WTC11 (cell line): ENCODE measurements around the gene PLD2. TPM values are rescaled to one million over a fixed set of nuclear protein-coding genes. Genes with fewer than 3 reads are reported as not detected.

ENCODE experiments used
- ATAC-seq: fragments of 200-7000 bp; cut with Tn5 transposase; 2 replicates; pipeline ENCODE4 v1.10.0; 2021; ENCODE audit warnings: mild to moderate bottlenecking, moderate library complexity
- CTCF ChIA-PET: fragments of 300-600 bp; sonication (Branson Sonifier 250); formaldehyde crosslinking; loops from one replicate; lab custom pipeline; 2021; ENCODE audit warnings: antibody characterized with exemption; lab: Charles Lee
- POLR2A ChIA-PET: fragments of 350-600 bp; sonication (Branson Sonifier 250); formaldehyde crosslinking; loops from one replicate; lab custom pipeline; 2021; ENCODE audit warnings: antibody characterized with exemption; lab: Charles Lee
- DNase-seq: peaks from one replicate; pipeline ENCODE4 v3.0.0; 2021; ENCODE audit warnings: low spot score
- H3K27ac Mint-ChIP-seq: 2 replicates; pipeline ENCODE4 v1.8.0; 2021; ENCODE audit warnings: mixed read lengths
- H3K27me3 Mint-ChIP-seq: 2 replicates; pipeline ENCODE4 v1.8.0; 2021; ENCODE audit warnings: low read depth, mild to moderate bottlenecking, moderate library complexity, mixed read lengths
- H3K36me3 Mint-ChIP-seq: 2 replicates; pipeline ENCODE4 v1.8.0; 2021; ENCODE audit warnings: mixed read lengths
- H3K4me1 Mint-ChIP-seq: 2 replicates; pipeline ENCODE4 v1.8.0; 2022; ENCODE audit warnings: mixed read lengths
- H3K4me3 Mint-ChIP-seq: 2 replicates; pipeline ENCODE4 v1.8.0; 2021; ENCODE audit warnings: mild to moderate bottlenecking, moderate library complexity, mixed read lengths
- H3K9me3 Mint-ChIP-seq: 2 replicates; pipeline ENCODE4 v1.8.0; 2021; ENCODE audit warnings: mixed read lengths
- ATF2 ChIP-seq: sonication (generic); formaldehyde crosslinking; IDR thresholded peaks from 2 replicates; pipeline ENCODE4 v1.8.1; 2022; ENCODE audit warnings: low read depth, missing genetic modification reagents, borderline replicate concordance
- ERG ChIP-seq: fragments of 250-450 bp; sonication (Bioruptor Pico); IDR thresholded peaks from 2 replicates; pipeline ENCODE4 v1.8.0; 2021; ENCODE audit warnings: mild to moderate bottlenecking
- FOXJ3 ChIP-seq: sonication (generic); formaldehyde crosslinking; IDR thresholded peaks from 2 replicates; pipeline ENCODE4 v1.9.0; 2021; ENCODE audit warnings: missing genetic modification reagents, mild to moderate bottlenecking, borderline replicate concordance
- OVOL2 ChIP-seq: fragments of 250-450 bp; sonication (Bioruptor Pico); IDR thresholded peaks from 2 replicates; pipeline ENCODE4 v1.9.0; 2021; ENCODE audit warnings: mild to moderate bottlenecking, borderline replicate concordance
- RELA ChIP-seq: sonication (generic); formaldehyde crosslinking; IDR thresholded peaks from 2 replicates; pipeline ENCODE4 v1.8.1; 2022; ENCODE audit warnings: missing genetic modification reagents, mild to moderate bottlenecking, borderline replicate concordance
- TCF7 ChIP-seq: sonication (generic); formaldehyde crosslinking; IDR thresholded peaks from 2 replicates; pipeline ENCODE4 v1.8.0; 2022; ENCODE audit warnings: mild to moderate bottlenecking, low read depth, missing genetic modification reagents, moderate library complexity
- TP53 ChIP-seq: sonication (generic); formaldehyde crosslinking; IDR thresholded peaks from 2 replicates; pipeline ENCODE4 v1.8.1; 2023; ENCODE audit warnings: mild to moderate bottlenecking, missing genetic modification reagents
- ZNF671 ChIP-seq: fragments of 250-450 bp; sonication (Bioruptor Pico); IDR thresholded peaks from 2 replicates; pipeline ENCODE4 v1.8.0; 2021; ENCODE audit warnings: mild to moderate bottlenecking
- total RNA-seq: library from RNA; stranded (reverse); gene quantifications from 3 replicates; pipeline ENCODE4 v1.2.3, GENCODE V29; 2021
- TF ChIP-seq, protein P1 (sequence below): sonication (generic); formaldehyde crosslinking; IDR thresholded peaks from 2 replicates; pipeline ENCODE4 v1.8.0; 2022; ENCODE audit warnings: mild to moderate bottlenecking, missing genetic modification reagents
- TF ChIP-seq, protein P2 (sequence below): sonication (generic); formaldehyde crosslinking; IDR thresholded peaks from 2 replicates; pipeline ENCODE4 v1.8.1; 2022; ENCODE audit warnings: mild to moderate bottlenecking, moderate library complexity, missing genetic modification reagents
- TF ChIP-seq, protein P3 (sequence below): sonication (generic); formaldehyde crosslinking; IDR thresholded peaks from 2 replicates; pipeline ENCODE4 v1.8.1; 2022; ENCODE audit warnings: missing genetic modification reagents, borderline replicate concordance
- TF ChIP-seq, protein P4 (sequence below): sonication (generic); formaldehyde crosslinking; IDR thresholded peaks from 2 replicates; pipeline ENCODE4 v1.8.1; 2023; ENCODE audit warnings: mild to moderate bottlenecking, missing genetic modification reagents, moderate library complexity

Gene PLD2
- total RNA-seq, 1 experiment from 2014 or later: 64.9 TPM

DNA sequence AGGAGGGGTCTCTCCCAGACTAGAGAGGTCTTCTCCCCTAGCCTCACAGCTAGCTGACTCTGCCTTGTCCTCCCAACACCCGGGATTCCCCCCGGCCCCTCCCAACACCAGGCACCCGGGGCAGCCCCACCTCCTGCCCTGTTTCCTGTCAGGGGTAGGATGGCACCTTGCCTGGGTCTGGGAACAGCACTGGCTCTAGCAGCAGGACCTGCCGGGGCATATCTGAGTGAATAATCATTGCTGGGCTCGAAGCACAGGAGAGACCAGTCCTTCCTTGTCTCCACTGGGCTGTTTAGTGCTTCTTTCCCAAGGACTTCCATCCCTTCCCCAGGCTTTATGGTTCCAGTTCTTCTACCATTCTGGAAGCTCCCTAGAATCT, 51.9 kb downstream of the PLD2 start (continued):
- TF ChIP-seq OVOL2 (CRISPR knock-in tag): no peak
- no peak for TF ChIP-seq ZNF671

DNA sequence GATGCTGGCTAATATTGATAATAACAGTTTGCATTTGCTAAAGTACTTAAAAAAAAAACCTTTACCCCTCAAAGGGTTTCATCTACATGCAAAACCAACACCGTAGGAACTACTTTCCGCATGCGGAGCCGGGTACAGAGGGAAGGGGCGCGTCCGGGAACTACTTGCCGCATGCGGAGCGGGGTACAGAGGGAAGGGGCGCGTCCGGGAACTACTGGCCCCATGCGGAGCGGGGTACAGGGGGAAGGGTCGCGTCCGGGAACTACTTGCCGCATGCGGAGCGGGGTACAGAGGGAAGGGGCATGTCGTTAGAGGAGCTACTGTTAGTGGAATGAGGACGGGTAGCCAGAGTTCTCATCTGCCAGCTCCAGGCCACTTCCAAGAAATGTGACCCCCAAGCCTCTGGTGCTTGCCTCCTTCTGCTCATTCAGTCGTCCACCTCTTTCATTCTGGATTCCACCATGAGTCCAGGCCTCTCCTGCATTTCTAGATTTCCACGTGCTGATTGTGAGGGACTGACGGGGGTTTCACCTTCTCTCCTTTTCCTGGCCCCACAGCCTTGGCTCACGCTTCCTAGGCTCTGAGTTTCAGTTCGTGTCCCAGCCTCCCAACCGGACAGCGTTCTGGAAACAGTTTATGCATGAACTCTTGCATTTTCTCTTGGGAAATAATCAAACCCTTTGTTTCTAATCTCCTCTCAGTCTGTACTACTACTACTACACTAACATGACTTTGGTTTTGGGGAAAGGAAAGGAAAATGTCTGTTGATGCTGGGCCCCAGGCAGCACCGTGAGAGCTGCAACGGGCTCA, 53.1 kb downstream of the PLD2 start:
- TF ChIP-seq, protein P1, sequence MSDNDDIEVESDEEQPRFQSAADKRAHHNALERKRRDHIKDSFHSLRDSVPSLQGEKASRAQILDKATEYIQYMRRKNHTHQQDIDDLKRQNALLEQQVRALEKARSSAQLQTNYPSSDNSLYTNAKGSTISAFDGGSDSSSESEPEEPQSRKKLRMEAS: 0 out of 2 replicates have a peak, but pooled peaks have one; percentile 7
- TF ChIP-seq TCF7: no peak
- TF ChIP-seq, protein P2, sequence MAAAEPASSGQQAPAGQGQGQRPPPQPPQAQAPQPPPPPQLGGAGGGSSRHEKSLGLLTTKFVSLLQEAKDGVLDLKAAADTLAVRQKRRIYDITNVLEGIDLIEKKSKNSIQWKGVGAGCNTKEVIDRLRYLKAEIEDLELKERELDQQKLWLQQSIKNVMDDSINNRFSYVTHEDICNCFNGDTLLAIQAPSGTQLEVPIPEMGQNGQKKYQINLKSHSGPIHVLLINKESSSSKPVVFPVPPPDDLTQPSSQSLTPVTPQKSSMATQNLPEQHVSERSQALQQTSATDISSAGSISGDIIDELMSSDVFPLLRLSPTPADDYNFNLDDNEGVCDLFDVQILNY (CRISPR knock-in tag): no peak
- peak; percentile 12; the same call in 1 of the 2 replicates for TF ChIP-seq TP53 (CRISPR knock-in tag)
- TF ChIP-seq, protein P3, sequence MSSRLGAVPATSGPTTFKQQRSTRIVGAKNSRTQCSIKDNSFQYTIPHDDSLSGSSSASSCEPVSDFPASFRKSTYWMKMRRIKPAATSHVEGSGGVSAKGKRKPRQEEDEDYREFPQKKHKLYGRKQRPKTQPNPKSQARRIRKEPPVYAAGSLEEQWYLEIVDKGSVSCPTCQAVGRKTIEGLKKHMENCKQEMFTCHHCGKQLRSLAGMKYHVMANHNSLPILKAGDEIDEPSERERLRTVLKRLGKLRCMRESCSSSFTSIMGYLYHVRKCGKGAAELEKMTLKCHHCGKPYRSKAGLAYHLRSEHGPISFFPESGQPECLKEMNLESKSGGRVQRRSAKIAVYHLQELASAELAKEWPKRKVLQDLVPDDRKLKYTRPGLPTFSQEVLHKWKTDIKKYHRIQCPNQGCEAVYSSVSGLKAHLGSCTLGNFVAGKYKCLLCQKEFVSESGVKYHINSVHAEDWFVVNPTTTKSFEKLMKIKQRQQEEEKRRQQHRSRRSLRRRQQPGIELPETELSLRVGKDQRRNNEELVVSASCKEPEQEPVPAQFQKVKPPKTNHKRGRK: no peak
- no peak for TF ChIP-seq FOXJ3
- TF ChIP-seq ATF2 (CRISPR knock-in tag): no peak
- TF ChIP-seq, protein P4, sequence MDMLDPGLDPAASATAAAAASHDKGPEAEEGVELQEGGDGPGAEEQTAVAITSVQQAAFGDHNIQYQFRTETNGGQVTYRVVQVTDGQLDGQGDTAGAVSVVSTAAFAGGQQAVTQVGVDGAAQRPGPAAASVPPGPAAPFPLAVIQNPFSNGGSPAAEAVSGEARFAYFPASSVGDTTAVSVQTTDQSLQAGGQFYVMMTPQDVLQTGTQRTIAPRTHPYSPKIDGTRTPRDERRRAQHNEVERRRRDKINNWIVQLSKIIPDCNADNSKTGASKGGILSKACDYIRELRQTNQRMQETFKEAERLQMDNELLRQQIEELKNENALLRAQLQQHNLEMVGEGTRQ (CRISPR knock-in tag): 0 out of 2 replicates have a peak, but pooled peaks have one; percentile 1
- no peak for TF ChIP-seq ERG (CRISPR knock-in tag)
- TF ChIP-seq, all 79 proteins: peak for 3
- H3K4me1 Mint-ChIP-seq: peaks cover 59% of the 10 kb centered on the region
- H3K27ac Mint-ChIP-seq: peak overlapping the region; percentile 71
- H3K4me3 Mint-ChIP-seq: peak overlapping the region; percentile 40
- POLR2A ChIA-PET: interaction anchor here (1.4 kb wide), 1 partner anchor 8 kb away, joined by 4 read pairs; no protein-coding TSS in a partner anchor
- H3K9me3 Mint-ChIP-seq: no peaks in the 10 kb centered on the region
- ATAC-seq (peak; percentile 10; the same call in 1 of the 2 replicates), DNase-seq (peak; percentile 32)
- CTCF ChIA-PET: interaction anchor here (0.5 to 2.0 kb wide), 6 partner anchors 9 to 128 kb away, joined by 3 to 5 read pairs (median 3); partner anchors contain the start of genes CHRNE, GLTPD2 and MED11
- no peaks in the 10 kb centered on the region for H3K36me3 Mint-ChIP-seq
- H3K27me3 Mint-ChIP-seq: no peaks in the 10 kb centered on the region

DNA sequence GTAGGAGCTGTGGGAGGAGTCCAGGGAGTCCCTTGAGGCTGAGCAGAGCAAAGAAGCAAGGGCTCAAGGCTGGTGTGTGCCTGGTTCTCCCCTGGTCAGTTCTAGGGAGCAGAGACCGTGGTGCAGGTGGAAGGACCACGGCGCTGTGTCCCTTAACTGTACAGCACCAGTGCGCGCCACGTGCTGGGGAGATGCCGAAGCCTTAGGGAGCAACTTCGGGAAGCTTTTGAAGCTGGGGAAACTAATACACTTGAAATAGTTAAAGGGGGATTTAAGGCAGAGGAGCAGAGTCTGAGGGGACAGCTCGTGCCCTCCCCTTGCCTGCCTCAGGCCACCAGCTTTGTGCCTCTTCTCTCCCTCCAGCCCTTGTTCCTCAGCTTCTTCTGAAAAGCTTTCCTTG, 53.7 kb downstream of the PLD2 start:
- ChIA-PET CTCF (interaction anchor here (0.5 to 2.0 kb wide), 7 partner anchors 10 to 234 kb away, joined by 3 to 5 read pairs (median 3); partner anchors contain the start of genes CHRNE and MED11), POLR2A (no interaction called here)
- ATAC-seq: peak; percentile 19; the same call in 1 of the 2 replicates
- H3K9me3 Mint-ChIP-seq: no peaks in the 10 kb centered on the region
- TF ChIP-seq, protein P1: 0 out of 2 replicates have a peak, but pooled peaks have one; percentile 11
- TF ChIP-seq RELA (CRISPR knock-in tag): no peak
- peak overlapping the region; percentile 40; the same call in 1 of the 2 replicates for H3K4me3 Mint-ChIP-seq
- no peaks in the 10 kb centered on the region for H3K27me3 Mint-ChIP-seq
- peak overlapping the region; percentile 71 for H3K27ac Mint-ChIP-seq
- no peak for DNase-seq
- H3K36me3 Mint-ChIP-seq: no peaks in the 10 kb centered on the region
- peaks cover 59% of the 10 kb centered on the region for H3K4me1 Mint-ChIP-seq
